Thoracic aorta (tissue), 2 donors: ENCODE measurements around the gene CNKSR3. TPM values are rescaled to one million over a fixed set of nuclear protein-coding genes. Genes with fewer than 3 reads are reported as not detected.

ENCODE experiments used
- ATAC-seq: fragments of 150-250 bp; one replicate; pipeline ENCODE4 v1.8.0; 2017; ENCODE audit warnings: low read depth; ENCODE audit not compliant: insufficient number of reproducible peaks, low FRiP score
- DNase-seq: peaks from one replicate; pipeline ENCODE4 v3.0.0-alpha.2; 2020; ENCODE audit warnings: low spot score
- H3K27ac ChIP-seq, 2 donors: fragments of 200-600 bp; sonication (generic); 1 replicate in 1 of 2; 2 replicates in 1 of 2; pipeline ENCODE4 v1.5.1; 2016; ENCODE audit warnings: mild to moderate bottlenecking in 2 of 2, moderate library complexity in 2 of 2
- H3K27me3 ChIP-seq: fragments of 200-600 bp; sonication (generic); replicated peaks from 2 replicates; pipeline ENCODE4 v1.6.0; 2016; ENCODE audit warnings: mild to moderate bottlenecking; ENCODE audit not compliant: insufficient read depth
- H3K36me3 ChIP-seq: fragments of 200-600 bp; sonication (generic); one replicate; pipeline ENCODE4 v1.5.1; 2016
- H3K4me1 ChIP-seq, 2 donors: fragments of 200-600 bp; sonication (generic); 1 replicate in 1 of 2; 2 replicates in 1 of 2; pipeline versions ENCODE4 v1.5.1 to v1.6.0; 2016; ENCODE audit warnings: low read depth in 2 of 2, mild to moderate bottlenecking in 1 of 2; ENCODE audit not compliant: control insufficient read depth in 1 of 2
- H3K4me3 ChIP-seq: fragments of 200-600 bp; sonication (generic); 2 replicates; pipeline ENCODE4 v1.5.1; 2016; ENCODE audit warnings: mild to moderate bottlenecking
- H3K9me3 ChIP-seq: fragments of 200-600 bp; sonication (generic); 2 replicates; pipeline ENCODE4 v1.5.1; 2016
- CTCF ChIP-seq: fragments of 200-600 bp; sonication (generic); IDR thresholded peaks from one replicate; pipeline ENCODE4 v1.5.1; 2019; ENCODE audit warnings: antibody characterized with exemption
- total RNA-seq, 2 donors: library from RNA; depleted of rRNA; stranded (reverse); fragments of >200 nt; gene quantifications; one replicate each; pipeline versions ENCODE4 v1.1.0 to v1.2.3, GENCODE V29; 2016

Gene CNKSR3
- total RNA-seq, 2 donors from 2014 or later, result 20.2 to 22.9 TPM

GRCh38 chr6:154356690-154357089 lies 153.8 kb downstream of the CNKSR3 start, which contains the start of gene IPCEF1:
Gene IPCEF1 (minus strand): TSS chr6:154356803. CDS start chr6:154265947, 90,856 bp downstream.
- DNase-seq, result no peak
- H3K27ac ChIP-seq, result no peak within 1 kb of the TSS
- TF ChIP-seq CTCF, result no peak
- peak; percentile 32 for ATAC-seq
- H3K36me3 ChIP-seq, result no peaks in the 10 kb centered on the region
- no peak within 1 kb of the TSS for H3K4me3 ChIP-seq
- no peaks in the 10 kb centered on the region for H3K4me1 ChIP-seq
- H3K9me3 ChIP-seq, result no peaks in the 10 kb centered on the region
- H3K27me3 ChIP-seq, result no peaks in the 10 kb centered on the region

GRCh38 chr6:154356113-154356512 lies 154.4 kb downstream of the CNKSR3 start:
- Histone ChIP-seq H3K27me3 (no peaks in the 10 kb centered on the region), H3K4me1 (no peaks in the 10 kb centered on the region), H3K36me3 (no peaks in the 10 kb centered on the region), H3K4me3 (no peak overlapping the region), H3K27ac (no peak overlapping the region), H3K9me3 (no peaks in the 10 kb centered on the region)
- DNase-seq (no peak), ATAC-seq (no peak)
- no peak for TF ChIP-seq CTCF

- no peaks in the 10 kb centered on the region for H3K9me3 ChIP-seq
- no peak overlapping the region for H3K4me3 ChIP-seq
- TF ChIP-seq CTCF, result no peak
- H3K4me1 ChIP-seq, result no peaks in the 10 kb centered on the region
- no peak for DNase-seq
- ATAC-seq, result no peak
- H3K27ac ChIP-seq, result no peak overlapping the region
- H3K27me3 ChIP-seq, result no peaks in the 10 kb centered on the region
- no peaks in the 10 kb centered on the region for H3K36me3 ChIP-seq
Observed at GRCh38 chr6:154354265-154354777, 156.2 kb downstream of the CNKSR3 start.

- no peaks in the 10 kb centered on the region for H3K9me3 ChIP-seq
- DNase-seq, result no peak
- no peak overlapping the region for H3K27ac ChIP-seq
- no peak for TF ChIP-seq CTCF
- H3K4me1 ChIP-seq, result no peaks in the 10 kb centered on the region
- H3K27me3 ChIP-seq, result no peaks in the 10 kb centered on the region
- no peak for ATAC-seq
- no peaks in the 10 kb centered on the region for H3K36me3 ChIP-seq
- H3K4me3 ChIP-seq, result no peak overlapping the region
Observed at GRCh38 chr6:154353626-154354025, 156.9 kb downstream of the CNKSR3 start.

- no peak for TF ChIP-seq CTCF
- Histone ChIP-seq H3K27ac (no peak overlapping the region), H3K4me3 (no peak overlapping the region), H3K27me3 (no peaks in the 10 kb centered on the region), H3K4me1 (no peaks in the 10 kb centered on the region), H3K36me3 (no peaks in the 10 kb centered on the region), H3K9me3 (no peaks in the 10 kb centered on the region)
- ATAC-seq (no peak), DNase-seq (no peak)
Observed at GRCh38 chr6:154352898-154353585, 157.4 kb downstream of the CNKSR3 start.
